Breast epithelium (tissue), 3 donors: ENCODE results near the gene RPL19.
"Not testable (repeated sequence)": the region's sequence is repeated elsewhere in the genome, so short reads cannot be mapped to it uniquely, and the experiment has no call there.

ENCODE experiments used
- POLR2A ChIP-seq: fragments of 450-650 bp; IDR thresholded peaks from one replicate; pipeline ENCODE4 v1.6.1; 2016; ENCODE audit warnings: antibody characterized with exemption, mild to moderate bottlenecking, moderate library complexity
- POLR2AphosphoS5 ChIP-seq, 3 donors: sonication (generic); formaldehyde crosslinking; IDR thresholded peaks; one replicate each; pipeline ENCODE4 v1.6.1; 2017; ENCODE audit warnings: antibody characterized with exemption in 3 of 3
- TF ChIP-seq, protein P1 (sequence below), 3 donors: fragments of 450-650 bp; IDR thresholded peaks; one replicate each; pipeline ENCODE4 v1.5.1; 2016 to 2017; ENCODE audit warnings: antibody characterized with exemption in 3 of 3, mild to moderate bottlenecking in 3 of 3, moderate library complexity in 3 of 3

DNA sequence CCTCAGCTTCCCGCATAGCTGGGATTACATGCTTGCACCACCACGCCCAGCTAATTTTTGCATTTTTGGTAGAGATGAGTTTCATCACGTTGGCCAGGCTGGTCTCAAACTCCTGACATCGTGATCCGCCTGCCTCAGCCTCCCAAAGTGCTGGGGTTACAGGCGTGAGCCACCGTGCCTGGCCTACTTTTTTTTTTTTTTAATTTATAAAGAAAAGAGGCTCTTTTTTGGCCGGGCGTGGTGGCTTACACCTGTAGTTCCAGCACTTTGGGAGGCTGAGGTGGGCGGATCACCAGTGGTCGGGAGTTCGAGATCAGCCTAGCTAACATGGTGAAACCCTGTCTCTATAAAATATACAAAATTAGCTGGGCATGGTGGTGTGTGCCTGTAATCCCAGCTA is 50.0 kb downstream of the RPL19 start:
- not testable (repeated sequence) for TF ChIP-seq POLR2A; POLR2AphosphoS5 (IDR thresholded peaks at IDR 0.05)
- TF ChIP-seq, protein P1, sequence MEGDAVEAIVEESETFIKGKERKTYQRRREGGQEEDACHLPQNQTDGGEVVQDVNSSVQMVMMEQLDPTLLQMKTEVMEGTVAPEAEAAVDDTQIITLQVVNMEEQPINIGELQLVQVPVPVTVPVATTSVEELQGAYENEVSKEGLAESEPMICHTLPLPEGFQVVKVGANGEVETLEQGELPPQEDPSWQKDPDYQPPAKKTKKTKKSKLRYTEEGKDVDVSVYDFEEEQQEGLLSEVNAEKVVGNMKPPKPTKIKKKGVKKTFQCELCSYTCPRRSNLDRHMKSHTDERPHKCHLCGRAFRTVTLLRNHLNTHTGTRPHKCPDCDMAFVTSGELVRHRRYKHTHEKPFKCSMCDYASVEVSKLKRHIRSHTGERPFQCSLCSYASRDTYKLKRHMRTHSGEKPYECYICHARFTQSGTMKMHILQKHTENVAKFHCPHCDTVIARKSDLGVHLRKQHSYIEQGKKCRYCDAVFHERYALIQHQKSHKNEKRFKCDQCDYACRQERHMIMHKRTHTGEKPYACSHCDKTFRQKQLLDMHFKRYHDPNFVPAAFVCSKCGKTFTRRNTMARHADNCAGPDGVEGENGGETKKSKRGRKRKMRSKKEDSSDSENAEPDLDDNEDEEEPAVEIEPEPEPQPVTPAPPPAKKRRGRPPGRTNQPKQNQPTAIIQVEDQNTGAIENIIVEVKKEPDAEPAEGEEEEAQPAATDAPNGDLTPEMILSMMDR (IDR thresholded peaks at IDR 0.05): not testable (repeated sequence)
